Measurements from ENCODE around the gene DIS3L2.
"Not testable (repeated sequence)": the region's sequence is repeated elsewhere in the genome, so short reads cannot be mapped to it uniquely, and the experiment has no call there.

DIS3L2 gene

DNA sequence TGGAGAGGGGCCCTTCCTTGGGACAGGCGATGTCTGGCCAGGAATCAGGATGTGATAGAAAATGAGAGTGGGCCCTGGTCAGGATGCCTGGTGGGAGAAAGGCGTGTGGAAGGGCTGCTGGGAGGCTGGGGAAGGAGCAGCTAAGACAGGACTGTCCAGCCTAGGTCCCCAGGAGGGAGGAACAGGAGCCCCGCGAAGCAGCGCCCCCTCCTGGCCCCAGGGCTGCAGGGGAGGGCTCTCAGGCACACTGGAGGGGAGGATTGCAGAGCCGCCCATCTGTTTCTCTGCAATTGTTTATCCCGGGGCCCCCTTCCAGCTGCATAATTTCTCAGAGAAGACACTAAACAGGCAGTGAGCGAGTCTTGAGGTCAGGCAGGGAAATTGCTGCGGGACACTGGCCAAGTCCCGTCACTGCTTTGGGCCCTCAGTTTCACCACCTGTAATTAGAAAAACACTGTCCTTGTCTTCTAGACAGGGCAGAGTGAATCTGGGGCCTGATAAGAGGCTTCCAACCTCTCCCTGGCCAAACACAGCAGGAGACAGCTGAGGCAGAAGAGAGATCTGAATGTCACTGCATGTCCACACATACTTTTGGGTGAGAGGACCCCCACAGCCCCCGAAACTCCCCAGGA lies 31.4 kb upstream of the DIS3L2 start:
- DNase-seq (ENCODE audit: low spot score): no peak

DNA sequence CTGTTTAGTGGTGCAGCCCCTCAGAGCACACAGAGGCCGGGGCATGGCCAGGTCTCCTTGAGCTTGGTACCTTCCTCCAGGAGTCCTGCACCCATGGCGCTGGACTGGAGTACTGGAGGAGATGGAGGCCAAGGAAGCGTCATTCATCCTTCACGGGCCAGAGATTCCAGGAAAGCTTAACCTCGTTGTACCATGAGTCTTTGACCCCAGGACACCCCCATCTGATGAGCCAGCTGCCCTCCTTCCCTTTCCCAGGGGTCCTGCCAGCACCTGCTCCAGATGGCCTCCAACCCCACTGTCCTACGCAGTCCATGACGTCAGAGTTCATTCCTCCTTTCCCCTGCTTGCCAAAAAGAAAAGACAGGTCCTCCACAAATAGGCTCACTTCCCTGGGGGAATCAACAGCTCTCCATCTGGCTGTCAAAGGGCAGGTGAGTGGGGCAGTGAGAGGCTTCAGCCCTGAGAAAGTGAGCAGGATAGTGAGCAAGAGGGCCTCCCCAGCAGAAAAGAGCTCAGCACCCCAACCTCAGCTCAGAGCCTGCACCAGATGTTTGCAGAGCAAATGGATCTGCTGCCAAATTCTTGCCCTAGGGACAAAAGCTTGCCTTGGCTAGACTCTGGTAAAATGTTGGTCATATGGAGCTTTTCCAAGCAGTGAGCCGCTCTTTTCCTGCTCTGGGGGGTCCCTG lies 30.8 kb upstream of the DIS3L2 start:
- no peak for DNase-seq (ENCODE audit: low spot score)

DNA sequence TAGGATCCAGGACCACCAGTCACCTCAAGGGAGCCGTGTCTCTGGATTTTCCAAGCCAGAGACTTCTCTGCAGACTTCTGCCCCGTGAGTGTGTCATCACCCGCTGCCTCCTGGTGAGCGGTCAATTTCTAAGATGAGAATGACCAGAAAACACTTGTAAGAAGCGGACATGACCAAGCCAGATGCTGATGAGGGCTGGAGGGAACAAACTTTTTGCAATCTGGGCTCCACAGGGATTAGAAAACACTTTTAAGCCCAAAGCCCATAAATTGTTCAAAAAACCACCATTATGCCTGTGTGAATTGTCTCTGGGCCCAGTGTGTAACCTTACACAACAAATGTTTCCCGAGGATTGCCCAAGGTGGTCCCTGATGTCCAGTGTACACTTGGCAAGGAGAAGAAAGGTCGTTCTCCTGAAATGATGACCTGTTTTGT lies 30.0 kb upstream of the DIS3L2 start:
- no peak for DNase-seq (ENCODE audit: low spot score)

DNA sequence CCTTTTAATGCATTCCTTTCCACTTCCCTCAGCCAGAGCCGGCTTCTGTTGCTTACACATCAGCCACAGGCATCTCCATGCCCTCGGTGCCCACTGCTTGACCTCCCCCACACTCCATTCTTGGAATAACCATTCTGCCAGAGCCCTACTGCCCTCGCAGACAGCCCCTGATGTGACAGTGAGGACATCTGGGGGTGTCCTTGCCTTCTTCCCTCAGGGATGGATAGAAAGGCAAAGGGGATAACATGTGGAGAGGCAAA lies 28.9 kb upstream of the DIS3L2 start:
- no peak for DNase-seq (ENCODE audit: low spot score)

DNA sequence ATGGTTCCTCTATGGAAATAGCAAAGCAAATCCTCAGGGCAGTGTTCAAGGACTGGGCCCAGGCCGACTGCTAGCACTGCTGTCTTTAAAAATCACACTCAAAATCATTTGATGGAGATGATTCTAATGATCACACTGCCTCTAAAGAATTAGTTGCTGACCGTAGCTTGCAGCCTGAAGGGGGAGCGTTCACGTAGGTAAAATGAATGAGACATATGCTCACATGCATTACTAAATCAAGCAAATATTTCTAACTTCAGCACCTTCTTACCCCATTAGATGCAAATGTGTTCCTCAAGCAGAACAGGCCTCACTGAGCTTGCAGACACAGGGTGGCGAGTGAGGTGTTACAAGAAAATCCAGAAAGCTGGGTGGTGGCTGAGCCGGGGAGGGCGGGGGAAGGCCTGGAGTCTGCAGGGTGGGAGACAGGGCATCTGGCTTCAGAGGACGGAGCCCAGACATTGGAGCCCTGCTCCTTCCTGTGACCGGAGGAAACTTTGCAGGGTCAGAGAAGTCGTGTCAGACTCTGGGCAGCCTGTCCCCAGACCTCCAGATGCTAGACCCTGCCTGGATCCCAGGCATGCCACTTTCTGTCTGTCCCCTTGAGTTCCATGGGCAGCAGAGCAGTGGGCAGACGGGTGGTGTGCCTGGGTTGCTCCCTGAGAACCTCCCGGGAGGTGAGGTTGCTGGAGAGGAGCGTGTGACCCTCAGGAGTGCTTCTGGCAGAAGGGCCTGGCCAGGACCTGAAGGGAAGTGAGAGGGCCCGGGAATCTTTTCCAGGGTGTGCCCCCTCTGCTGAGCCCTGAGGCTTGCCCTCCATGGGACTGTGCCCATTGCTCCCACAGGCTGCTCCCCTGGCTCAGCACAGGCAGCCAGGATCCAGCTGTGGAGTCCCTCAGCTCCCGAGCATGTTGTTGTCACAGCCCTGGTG lies 28.3 kb upstream of the DIS3L2 start:
- no peak for DNase-seq (ENCODE audit: low spot score)

DNA sequence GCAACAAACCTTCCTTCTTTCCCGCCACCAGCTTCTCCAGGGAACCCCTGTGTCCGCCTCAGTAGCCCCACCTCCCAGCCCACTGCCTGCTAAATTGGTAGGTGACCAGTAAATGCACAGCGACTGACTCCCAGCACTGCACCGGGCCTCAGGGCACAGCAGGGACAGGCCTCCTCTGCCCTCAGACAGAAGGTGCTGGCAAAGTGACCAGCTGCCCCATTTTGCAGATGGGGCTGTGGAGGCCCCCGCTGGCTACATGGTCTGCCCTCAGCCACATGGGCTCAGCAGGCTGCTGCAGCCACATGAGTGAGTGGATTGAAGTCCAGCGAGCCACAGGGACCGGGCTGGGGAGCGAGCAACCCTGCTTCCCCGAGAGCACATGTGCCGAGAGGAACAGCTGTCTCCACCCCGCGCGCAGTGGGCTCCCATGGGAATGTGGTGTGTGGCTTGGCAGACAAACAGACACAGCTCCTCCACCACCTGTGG lies 27.6 kb upstream of the DIS3L2 start:
- no peak for DNase-seq (ENCODE audit: low spot score)

DNA sequence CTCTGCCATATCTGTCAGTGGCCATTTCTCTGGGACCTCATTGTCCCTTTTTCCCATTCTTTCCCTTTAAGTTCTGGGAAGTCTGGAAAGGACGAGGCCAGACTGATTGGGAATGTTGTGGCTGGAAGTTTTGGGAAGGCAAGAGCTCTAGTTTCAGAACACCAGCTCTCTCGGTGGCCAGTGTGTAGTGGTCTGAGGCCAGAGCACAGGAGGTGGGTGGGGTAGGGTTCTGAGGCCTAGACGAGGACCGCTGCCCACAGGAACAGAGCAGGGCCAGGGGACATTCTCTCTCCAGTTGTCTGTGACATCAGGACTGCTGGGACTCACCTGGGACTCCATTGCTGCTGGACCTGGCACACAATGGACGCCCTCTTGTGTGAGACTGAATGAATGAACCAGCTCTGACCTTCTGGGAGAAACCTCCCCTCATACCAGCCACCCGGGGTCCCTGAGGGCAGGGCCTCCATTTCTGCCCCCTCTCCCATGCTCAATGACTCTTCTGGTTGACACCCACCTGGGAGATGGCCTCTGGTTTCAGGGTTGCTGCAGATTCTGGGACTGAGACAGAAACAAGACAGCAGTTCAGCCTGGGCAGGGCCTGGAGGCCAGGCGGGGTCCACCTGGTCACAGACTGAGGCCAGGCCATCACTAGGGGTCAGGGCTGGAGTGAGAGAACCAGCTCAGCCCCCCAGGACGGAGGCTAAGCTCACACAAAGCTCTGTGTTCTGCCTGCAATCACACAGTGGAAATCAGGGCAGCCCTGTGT lies 26.9 kb upstream of the DIS3L2 start:
- DNase-seq (ENCODE audit: low spot score): no peak

DNA sequence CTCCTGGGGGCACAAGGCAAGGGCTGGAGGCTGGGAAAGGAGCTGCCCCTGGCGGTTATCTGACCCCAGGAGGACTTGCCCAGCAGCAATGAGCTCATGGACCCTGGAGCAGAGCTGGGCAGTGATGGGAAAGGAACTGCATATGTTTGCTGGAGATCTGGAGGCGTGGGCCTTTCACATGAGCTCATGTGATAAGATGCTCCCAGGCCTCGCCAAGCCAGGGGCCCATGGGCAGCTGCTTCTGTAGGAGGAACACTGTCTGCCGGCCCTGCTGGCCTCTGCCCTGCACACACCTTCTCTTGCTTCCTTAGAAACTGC lies 26.3 kb upstream of the DIS3L2 start:
- no peak for DNase-seq (ENCODE audit: low spot score)

DNA sequence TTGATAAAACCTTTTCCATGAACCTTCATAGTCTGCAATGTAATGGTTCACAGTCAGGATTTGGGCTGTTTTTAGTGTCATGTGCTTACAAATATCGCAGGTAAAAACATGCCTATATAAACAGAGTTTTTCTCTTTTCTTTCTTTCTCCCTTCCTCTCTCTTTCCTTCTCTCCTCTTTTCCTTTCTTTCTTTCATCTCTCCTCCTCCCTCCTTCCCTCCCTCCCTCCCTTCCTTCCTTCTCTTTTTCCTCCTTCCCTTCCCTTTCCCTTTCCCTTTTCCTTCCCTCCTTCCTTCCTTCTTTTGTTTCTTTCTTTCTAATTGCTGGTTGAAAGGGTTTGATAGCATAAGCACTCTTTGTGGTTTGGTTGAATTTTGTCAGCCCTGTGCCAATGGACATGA lies 25.7 kb upstream of the DIS3L2 start:
- DNase-seq (ENCODE audit: low spot score): no peak

DNA sequence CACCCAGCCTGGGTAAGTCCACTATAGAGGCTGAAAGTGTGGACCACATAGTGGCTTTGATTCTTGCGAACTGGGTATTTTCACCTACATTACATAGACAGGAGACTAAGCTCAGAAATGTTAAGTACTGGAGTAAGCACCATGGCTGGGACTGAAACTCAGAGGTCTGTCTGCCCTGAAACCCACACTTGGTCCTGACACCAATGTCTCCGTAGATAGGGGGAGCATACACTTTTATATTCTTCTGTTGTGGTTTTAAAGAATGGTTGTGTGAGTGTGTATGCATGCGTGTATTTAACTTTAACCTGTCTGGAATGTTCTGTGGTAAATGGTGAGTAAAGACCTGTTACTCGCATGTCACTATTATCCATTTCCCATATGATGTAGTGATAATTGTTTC lies 25.0 kb upstream of the DIS3L2 start:
- DNase-seq (ENCODE audit: low spot score): no peak

DNA sequence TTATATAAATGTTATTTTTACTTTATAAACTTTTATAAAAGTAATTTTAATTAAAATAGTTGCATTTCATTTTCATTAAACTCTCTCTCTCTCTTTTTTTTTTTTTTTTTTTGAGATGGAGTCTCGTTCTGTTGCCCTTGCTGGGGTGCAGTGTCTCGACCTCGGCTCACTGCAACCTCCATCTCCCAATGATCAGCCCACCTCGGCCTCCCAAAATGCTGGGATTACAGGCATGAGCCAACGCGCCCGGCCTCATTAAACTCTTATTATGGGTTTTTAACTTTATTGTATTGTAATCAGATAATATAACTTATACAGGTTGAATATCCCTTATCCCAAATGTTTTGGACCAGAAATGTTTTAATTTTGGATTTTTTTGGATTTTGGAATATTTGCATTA lies 24.5 kb upstream of the DIS3L2 start:
- DNase-seq (ENCODE audit: low spot score): no peak

DNA sequence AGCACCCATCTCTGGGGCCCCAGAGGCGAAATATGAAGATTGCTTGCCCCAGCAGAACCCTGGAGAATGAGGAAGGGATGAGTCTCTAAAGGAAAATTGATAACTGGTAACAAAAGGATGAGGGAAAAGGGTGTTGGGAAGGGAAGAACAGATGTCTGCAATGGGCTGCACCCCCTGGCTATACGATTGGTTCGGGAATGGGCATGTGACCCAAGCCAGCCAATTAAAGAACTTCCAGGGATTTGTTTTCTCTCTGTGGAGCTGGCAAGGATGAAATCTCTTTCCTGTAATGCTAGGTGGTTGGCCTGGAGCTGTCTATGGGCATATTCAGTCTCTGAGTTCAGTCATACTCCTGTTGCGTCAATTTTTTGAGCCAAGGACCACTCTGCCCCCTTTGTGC lies 22.5 kb upstream of the DIS3L2 start:
- DNase-seq (ENCODE audit: low spot score): no peak

DNA sequence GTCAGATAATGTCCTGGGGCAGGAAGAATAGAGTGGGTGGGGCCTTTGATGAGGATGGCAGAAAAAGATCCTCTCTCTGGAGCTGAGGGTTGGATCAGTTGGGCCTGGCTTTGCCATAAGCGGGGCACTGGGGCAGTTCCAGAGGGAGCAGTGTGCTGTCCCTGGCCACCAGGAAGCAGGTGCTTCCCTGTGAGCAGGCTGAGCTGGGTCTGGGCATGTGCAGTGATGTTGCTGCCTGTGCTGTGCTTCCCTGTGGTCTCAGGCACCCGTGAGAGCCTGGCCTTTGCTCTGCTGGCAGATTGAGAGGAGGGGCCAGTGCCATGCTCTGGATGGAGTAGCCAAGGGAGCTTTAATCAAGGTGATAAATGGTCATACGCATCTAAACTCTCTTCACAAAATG lies 20.7 kb upstream of the DIS3L2 start:
- no peak for DNase-seq (ENCODE audit: low spot score)

DNA sequence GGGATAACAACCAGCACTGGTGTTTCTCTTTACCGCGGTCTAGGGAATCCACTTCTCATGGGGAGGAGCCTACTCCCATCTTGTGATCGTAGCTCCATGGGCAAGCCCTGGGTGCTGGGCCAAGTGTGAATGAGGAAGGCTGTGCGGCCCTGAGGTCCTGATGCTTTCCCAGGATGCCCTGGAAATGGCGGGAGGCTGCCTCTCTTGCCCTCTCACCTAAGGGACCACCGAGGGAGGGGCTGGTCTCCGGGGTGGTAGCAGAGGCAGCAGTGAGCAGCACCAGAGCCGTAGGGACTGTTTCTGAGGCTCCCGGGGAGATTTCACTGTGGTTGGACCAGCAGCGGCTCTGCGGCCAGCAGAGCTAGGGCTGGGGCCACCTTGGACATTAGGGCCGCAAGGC lies 19.8 kb upstream of the DIS3L2 start:
- DNase-seq (ENCODE audit: low spot score): no peak

DNA sequence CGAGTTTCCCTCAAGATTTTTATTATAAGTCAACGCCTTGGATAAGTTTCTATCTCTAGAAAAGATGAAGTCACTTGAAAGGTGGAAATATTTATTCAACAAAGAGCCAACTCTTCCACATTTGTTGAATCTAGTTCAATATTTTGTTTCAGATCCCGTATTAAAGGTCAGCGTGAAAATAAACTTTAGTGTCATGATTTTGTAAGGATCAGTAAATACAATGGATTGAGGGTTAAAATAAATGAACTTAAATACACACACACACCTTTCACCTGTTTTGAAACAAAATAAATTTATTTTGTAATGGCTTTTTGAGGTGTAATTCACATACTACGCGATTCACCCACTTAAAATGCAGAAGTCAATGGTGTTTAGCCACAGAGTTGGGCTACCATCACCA lies 19.3 kb upstream of the DIS3L2 start:
- DNase-seq (ENCODE audit: low spot score): no peak

DNA sequence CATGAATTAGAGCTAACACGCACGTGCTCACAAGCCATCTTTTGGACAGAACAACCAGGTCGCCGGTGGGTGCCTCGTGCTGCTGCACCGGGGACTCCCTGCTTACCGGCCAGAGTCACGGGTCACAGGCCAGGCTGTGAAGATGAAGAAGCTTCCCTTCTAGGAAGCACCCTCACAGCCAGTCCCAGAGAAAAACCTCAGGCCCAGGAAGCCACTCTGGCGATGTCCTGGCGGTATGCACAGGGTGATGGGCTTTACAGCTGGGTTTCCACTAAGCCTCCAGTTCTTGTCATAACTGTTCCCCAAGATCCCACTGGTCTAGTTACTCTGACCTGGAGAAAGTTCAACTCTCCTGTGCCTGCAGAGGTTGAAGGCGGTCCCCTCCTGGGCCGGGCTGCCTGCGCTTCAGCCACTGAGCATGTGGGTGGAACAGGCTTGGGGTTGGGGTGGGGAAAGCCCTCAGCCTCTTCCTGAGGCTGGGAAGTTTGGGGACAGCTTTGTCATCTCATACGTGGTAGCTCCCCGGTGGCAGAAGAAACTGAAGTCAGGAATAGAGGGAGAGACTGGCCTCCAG lies 15.2 kb upstream of the DIS3L2 start:
- no peak for DNase-seq (ENCODE audit: low spot score)

DNA sequence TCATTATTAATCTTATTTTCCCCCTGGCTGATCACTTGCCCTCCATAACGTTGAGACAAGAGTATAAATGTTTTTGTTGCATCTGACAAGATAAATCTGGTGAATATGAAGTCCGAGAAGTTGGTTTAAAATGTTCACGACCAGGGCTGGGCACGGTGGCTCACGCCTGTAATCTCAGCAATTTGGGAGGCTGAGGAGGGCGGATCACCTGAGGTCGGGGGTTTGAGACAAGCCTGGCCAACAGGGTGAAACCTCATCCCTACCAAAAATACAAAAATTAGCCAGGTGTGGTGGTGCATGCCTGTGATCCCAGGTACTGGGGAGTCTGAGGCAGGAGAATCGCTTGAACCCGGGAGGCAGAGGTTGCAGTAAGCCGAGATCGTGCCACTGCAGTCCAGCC lies 14.4 kb upstream of the DIS3L2 start:
- not testable (repeated sequence) for DNase-seq (ENCODE audit: low spot score)

DNA sequence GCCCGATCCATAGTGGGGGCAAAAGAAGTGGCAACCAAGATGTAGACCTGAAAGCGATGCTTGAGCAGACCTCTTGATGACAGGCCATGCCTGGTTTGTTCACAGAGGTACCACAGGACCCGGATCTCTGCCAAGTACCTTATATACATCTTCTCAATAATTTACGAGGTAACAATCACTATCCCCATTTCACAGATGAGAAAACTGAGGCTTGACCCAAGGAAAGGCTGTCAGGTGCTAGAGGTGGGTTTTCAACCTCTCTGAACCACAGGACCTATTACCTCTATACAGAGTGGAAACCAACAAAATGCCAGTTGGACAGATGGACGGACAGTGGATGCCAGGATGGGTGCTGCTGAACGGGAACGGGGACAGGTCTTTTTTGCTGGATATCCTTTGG lies 13.8 kb upstream of the DIS3L2 start:
- no peak for DNase-seq (ENCODE audit: low spot score)

DNA sequence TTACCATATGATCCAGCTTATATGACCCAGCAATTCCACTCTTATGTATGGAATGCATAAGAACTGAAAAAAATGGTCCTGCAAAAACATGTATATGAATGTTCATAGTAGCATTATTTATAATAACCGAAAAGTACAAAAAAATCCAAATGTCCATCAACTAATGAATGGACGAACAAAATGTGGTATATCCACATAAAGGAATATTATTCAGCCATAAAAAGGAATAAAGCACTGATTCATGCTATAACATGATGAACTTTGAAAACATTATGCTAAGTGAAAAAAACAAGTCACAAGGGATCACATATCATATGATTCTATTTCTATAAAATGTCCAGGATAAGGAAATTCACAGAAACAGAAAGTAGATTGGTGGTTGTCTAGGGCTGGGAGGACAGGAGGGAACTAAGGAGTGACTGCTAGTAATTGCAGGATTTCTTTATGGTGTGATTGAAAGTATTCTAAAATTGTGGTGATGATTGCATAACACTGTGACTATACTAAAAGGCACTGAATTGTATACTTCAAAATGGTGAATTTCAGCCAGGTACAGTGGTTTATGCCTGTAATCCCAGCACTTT lies 10.0 kb upstream of the DIS3L2 start:
- DNase-seq (ENCODE audit: low spot score): no peak

DNA sequence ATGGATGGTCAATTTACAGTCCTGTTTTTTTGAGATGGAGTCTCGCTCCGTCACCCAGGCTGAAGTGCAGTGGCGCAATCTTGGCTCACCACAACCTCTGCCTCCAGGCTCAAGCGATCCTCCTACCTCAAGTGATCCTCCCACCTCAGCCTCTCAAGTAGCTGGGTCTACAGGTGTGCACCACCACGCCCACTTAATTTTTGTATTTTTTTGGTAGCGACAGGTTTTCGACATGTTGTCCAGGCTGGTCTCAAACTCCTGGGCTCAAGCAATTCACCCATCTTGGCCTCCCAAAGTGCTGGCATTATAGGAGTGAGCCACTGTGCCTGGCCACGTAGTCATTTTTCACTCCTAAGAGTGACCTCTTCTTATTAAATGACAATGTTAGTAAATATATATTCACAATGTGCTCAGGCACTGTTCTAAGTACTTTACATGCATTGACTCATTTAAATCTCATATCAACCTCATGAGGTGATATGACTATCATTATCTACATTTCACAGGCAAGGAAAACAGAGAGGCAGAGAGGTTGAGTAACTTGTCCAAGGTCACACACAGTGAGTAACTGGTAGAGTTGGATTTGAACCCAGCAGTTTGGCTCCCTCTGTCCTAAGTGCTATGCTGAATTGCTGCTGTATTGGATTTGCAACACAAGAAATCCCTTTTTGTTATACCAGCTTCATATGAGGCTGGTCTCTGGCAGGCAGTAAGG lies 5.6 kb upstream of the DIS3L2 start:
- no peak for DNase-seq (ENCODE audit: low spot score)

Measured in AG08395 (cell line).